Mucosa of gallbladder (tissue), 1 donor: ENCODE data around the gene TPM3. TPM values are rescaled to one million over a fixed set of nuclear protein-coding genes. Genes with fewer than 3 reads are reported as not detected.
"Not testable (repeated sequence)": the region's sequence is repeated elsewhere in the genome, so short reads cannot be mapped to it uniquely, and the experiment has no call there.

Source experiments
- DNase-seq: peaks from one replicate; pipeline ENCODE4 v3.0.0-alpha.2; 2020; ENCODE audit warnings: low spot score
- total RNA-seq: library from RNA; stranded (reverse); gene quantifications from one replicate; pipeline ENCODE4 v1.2.1, GENCODE V29; 2021
- donor health status: DM: no; HTN: no; CAD: no.

Gene TPM3
- total RNA-seq: 283 TPM

- DNase-seq: no peak
Observed at GRCh38 chr1:154191990-154192461, at the start of gene TPM3. Gene TPM3, minus strand, starts transcription at chr1:154192100. Its CDS starts 82 bp downstream, at chr1:154192018.

GRCh38 chr1:154240294-154240833, 48.5 kb upstream of the TPM3 start:
- no peak for DNase-seq

GRCh38 chr1:154239491-154239890, 47.6 kb upstream of the TPM3 start:
- DNase-seq: no peak

GRCh38 chr1:154237880-154238506, 46.1 kb upstream of the TPM3 start:
- DNase-seq: no peak

- no peak for DNase-seq
Observed at GRCh38 chr1:154237435-154237834, 45.5 kb upstream of the TPM3 start.

- no peak for DNase-seq
Observed at GRCh38 chr1:154236855-154237254, 45.0 kb upstream of the TPM3 start.

GRCh38 chr1:154233127-154233526, 41.2 kb upstream of the TPM3 start:
- DNase-seq: not testable (repeated sequence)

GRCh38 chr1:154231112-154231511, 39.2 kb upstream of the TPM3 start:
- not testable (repeated sequence) for DNase-seq

GRCh38 chr1:154225370-154225769, 33.5 kb upstream of the TPM3 start:
- no peak for DNase-seq

- DNase-seq: no peak
Observed at GRCh38 chr1:154223621-154224020, 31.7 kb upstream of the TPM3 start.

GRCh38 chr1:154222918-154223317, 31.0 kb upstream of the TPM3 start:
- DNase-seq: no peak

- DNase-seq: no peak
Observed at GRCh38 chr1:154222518-154222917, 30.6 kb upstream of the TPM3 start.

- DNase-seq: peak; percentile 46
Observed at GRCh38 chr1:154221278-154222001, 29.5 kb upstream of the TPM3 start.

- no peak for DNase-seq
Observed at GRCh38 chr1:154220970-154221277, 29.0 kb upstream of the TPM3 start.

- DNase-seq: peak; percentile 99
Observed at GRCh38 chr1:154220071-154220969, 28.4 kb upstream of the TPM3 start, which contains the start of gene UBAP2L. Gene UBAP2L, plus strand, starts transcription at chr1:154220955. Its CDS starts 4,169 bp downstream, at chr1:154225124.

- no peak for DNase-seq
Observed at GRCh38 chr1:154219541-154219940, 27.6 kb upstream of the TPM3 start.

- DNase-seq: no peak
Observed at GRCh38 chr1:154218545-154218944, 26.6 kb upstream of the TPM3 start.

GRCh38 chr1:154213274-154213673, 21.4 kb upstream of the TPM3 start:
- DNase-seq: no peak

- no peak for DNase-seq
Observed at GRCh38 chr1:154212083-154212482, 20.2 kb upstream of the TPM3 start.

- DNase-seq: no peak
Observed at GRCh38 chr1:154208677-154209388, 16.9 kb upstream of the TPM3 start.

- no peak for DNase-seq
Observed at GRCh38 chr1:154207262-154207661, 15.4 kb upstream of the TPM3 start.
